GM21825 (cell line): ENCODE results near the gene ASCC3.

Experiments used
- ATAC-seq: cut with Tn5 transposase; IDR thresholded peaks from one replicate; pipeline ENCODE4 v1.9.1; 2021; ENCODE audit warnings: mild to moderate bottlenecking, moderate library complexity; ENCODE audit not compliant: unreplicated experiment

The ASCC3 gene

DNA sequence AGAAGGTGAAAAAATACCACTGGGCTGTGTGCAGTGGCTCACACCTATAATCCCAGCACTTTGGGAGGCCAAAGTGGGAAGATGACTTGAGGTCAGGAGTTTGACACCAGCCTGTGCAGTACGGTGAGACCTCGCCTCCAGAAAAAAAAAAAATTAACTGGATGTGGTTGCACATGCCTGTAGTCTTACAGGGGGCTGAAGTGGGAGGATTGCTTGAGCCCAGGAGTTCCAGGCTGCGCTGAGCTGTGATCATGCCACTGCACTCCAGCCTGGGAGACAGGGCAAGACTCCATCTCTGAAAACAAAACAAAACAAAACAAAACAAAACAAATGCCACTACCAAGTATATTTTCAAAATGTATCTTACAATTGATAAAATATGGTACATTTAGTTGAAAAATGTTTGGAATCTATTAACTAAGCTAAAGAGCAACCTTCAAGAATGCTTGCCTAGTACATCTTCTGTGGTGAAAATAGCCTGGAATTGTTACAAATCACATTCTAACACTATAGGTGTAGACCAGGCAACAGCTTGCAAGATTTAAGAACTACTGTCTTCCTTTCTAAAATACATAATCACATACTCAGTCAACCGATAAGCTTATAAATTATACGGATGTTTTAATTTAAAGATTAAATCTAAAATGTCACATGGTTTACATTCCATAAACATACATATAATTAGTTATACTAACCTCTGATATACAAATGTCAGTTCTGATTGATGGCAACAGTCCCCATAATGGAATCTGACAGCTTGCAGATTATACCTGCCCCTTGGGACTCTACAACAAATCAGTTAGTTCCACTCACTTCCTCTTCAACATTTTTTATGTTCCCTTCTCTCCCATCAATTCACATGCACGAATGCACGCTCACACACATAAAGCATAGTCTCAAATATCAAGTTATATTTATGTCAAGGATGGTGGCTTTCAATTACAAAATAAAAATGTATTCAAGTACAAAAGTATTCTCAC lies 150.8 kb downstream of the ASCC3 start:
- no peak for ATAC-seq

DNA sequence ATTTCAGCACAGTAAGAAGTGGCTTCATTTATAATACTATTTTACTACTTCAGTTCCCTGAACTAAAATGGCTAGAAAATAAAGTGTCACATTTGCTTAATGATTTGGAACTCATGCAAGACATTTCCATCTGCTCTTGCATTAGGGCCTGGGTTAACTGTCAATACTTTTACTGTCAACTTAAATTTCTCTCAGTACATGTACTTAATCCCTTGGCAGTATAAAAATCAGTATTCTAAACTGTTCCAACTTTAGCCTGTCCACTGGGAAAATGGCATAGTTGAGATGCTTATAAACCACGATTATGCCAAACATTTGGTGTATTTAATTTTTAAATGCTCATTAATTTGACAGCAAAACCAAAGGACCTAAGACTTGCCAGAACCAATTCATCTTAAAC lies 154.5 kb downstream of the ASCC3 start:
- no peak for ATAC-seq

DNA sequence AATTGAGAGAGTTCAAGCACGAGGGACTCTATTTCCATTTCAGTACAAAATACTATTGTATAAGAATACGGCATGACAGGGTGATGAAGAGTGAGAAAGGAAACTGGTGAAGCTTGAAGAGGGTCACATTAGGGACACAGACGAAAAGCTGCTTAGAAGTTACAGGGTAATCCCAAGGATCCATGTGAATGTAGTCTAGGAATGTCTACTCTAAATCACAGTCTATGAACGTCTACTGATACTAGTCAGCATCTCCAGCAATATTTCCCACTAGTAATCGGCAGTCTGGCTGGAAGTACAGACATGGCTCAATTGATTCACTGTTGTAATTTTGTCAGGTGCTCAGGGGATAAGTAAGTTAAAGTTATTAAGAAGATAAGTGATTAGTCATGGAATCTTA lies 156.4 kb downstream of the ASCC3 start:
- no peak for ATAC-seq

DNA sequence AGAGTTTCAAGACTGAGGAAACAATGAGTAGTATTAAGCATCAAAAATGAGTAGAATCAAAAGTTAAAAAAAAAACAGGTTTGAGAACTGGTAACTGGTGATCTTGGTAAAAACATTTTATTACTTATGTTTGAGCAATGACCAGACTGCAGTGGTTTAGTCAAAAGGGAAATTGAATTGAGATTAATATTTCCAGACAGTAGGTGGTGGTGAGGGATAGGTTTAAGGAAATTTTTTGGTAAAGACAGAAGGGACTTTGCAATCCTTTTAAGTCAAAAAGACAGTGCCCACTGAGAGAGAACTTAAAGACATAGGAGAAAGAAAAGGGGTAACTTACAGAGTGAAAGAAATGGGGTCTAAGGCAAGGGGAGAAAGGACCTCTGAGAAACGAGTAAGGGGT lies 156.9 kb downstream of the ASCC3 start:
- no peak for ATAC-seq

DNA sequence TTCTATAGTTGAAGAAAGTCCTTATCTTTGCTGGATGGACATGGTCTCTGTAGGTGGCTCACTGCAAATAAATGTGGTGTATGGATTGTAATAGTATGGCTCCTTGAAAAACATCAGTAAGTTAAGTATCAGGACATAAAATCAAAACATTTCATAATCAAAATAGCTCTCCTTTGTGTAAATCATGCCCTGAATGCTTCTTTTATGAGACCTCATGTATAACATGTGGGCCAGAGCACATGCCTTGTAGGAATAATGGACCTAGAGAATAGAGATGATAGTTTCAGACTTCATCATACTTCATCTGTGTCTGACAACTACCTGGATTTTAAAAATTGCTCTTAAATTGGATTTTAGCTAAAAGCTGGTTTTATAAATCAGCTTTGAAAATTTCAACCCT lies 159.9 kb downstream of the ASCC3 start:
- no peak for ATAC-seq

DNA sequence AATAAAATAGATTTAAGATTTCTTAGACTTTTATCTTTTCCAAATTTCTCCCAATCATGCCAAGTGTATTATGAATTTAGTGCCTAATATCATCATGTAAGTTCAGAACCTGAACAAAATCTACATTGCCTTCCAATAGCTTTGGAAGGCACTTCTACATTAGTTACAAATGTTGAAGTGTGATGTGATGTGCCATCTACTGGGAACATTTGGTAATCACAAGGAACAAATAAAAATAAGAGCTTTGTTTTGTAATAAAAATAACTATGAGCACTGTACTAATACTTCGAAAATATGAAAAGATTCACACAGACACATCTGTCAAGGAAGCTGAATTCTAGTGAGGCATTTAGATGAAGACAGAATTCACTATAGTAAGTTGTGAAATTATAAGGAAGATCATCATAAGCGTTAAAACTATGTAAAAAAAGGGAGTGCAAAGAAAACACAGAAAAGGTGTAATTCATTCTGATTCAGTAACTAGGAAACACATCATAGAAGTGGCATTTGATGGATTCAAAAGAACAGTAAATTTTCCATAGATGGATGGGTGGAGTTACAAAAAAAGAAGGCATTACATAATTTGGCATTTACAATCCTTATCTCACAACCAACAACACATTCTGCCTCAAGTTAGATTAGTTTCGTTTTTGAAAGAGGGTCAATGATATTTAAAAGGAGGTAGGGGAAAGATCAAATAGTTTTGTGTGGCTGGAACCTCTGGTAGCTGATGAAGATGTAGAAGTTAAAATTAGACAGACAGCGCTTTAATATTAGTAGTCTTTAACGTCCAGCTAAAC lies 161.0 kb downstream of the ASCC3 start:
- no peak for ATAC-seq

DNA sequence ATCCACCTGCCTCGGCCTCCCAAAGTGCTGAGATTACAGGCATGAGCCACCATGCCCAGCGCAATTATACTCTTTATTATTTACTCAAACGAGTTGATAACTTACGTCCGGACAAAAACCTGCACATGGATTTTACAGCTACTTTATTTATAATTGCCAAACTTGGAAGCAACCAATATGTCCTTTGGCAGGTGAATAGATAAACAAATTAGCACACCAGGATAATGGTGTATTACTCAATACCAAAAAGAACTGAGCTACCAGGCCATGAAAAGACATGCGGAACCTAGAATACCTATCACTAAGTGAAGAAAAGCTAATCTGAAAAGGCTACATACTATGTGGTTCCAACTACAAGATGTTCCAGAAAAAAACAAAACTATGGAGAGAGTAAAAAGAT lies 168.1 kb downstream of the ASCC3 start:
- ATAC-seq = no peak

DNA sequence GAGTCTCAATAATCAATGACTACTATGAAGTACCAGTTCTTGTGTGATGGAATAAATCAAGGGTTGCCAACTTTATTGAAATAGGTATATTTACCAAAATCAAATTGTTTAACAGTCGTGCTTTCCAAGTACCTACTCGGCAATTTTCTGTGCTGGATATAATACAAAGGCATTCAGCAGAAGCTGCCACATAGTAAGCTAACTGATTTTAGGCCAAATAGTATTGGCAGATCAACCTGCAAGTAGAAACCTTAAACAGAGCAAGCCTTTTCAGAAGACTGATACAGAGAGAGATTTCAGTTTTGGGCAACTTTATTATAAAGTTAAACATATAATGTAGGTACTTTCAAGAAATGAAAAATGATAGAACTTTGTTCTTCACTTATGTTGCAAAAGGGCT lies 174.6 kb downstream of the ASCC3 start:
- ATAC-seq = no peak

DNA sequence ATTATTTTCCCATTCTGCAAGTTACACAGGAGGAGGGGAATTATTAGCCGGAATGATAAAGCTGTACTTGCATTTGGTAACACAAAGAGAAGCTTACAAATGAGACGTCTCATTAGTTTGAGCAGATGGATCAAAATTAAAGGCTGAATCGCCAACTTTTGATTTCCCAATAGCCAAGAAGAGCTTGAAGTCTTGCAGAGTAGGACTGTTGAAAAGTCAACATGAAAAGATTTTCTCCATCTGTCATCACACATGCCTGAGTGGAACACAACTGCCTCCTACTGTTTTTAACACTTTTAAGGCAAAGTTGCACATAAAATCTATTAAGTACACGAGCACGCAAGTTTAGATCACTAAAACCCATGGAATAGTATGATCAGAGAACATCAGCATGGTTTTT lies 176.2 kb downstream of the ASCC3 start:
- no peak for ATAC-seq

DNA sequence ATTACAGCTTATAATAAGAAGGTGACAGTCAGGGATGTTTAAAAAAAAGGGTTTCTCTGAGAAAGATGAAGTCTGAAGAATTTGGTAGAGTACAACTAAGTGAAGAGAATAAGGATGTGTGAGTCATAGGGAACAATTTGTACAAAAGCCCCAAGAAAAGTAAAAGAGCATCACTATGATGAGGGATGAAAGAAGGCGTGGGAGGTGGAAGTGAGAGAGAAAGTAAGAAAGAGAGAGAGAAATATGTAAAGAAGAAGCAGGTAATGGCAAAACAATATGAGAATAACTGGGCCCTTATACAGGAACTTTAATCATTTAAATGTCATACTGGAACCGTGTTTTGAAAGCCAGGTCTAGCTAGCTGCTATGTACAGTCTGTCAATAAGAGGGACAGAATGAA lies 179.4 kb downstream of the ASCC3 start:
- no peak for ATAC-seq

DNA sequence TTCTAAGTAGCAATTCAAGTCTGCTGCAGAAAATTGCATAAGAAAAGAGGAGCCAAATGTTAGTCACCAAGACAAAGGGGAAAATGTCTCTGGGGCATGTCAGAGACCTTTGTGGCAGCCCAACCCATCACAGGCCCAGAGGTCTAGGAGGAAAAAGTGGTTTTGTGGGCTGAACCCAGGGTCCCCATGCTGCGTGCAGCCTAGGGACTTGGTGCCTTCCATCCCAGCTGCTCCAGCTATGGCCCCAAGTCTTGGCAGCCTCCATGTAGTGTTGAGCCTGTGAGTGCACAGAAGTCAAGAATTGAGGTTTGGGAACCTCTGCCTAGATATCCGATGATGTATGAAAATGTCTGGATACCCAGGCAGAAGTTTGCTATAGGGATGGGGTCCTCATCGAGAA lies 181.1 kb downstream of the ASCC3 start:
- ATAC-seq = no peak

DNA sequence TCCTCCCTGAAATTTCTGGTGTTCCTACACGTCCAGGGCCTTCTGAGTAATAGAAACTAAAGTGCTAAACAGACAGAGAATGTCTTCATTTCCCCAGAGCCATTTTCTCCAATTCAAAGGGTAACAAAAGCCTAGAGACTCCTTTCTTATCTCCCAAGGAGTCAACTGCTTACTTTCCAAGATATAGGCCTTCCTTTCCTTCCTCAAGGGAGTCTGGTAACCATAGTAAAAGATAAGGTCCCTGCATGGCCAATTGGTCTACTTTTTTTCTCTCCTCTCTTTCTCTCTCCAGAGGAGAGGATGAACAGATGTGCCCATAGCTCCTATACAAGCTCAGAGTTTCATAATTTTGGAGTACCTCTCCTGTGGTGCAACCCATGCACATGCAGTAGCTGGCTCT lies 185.7 kb downstream of the ASCC3 start:
- ATAC-seq = no peak

DNA sequence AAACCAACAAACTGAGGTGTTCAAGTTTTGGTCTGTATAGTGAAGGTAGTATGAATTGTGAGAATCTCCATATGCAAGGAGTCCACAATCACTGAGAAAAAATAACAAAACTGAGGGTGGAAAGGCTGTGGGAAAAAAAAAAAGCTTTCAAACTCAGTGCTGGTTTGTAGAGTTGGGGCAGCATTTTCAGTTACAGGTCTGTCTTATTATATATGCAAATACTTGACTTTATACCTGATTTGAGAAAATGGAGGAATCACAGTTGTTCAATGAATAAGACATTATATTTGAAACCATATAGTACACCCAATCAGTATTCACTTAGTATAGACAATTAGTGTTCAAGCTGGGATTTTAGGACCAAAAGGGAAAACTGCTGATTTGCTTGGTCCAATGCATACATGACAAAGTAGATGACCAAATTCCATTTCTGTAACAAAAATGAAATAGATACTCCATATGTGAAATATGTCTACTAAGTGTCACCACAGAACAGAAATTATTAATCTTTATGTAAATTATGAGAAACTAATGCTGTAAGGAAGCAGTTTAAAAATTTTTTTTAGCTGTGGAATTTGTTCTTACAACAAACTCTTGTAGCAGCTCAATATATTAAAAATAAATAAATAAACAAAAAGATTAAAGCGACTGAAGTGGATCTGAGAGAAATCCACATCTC lies 187.7 kb downstream of the ASCC3 start:
- no peak for ATAC-seq

DNA sequence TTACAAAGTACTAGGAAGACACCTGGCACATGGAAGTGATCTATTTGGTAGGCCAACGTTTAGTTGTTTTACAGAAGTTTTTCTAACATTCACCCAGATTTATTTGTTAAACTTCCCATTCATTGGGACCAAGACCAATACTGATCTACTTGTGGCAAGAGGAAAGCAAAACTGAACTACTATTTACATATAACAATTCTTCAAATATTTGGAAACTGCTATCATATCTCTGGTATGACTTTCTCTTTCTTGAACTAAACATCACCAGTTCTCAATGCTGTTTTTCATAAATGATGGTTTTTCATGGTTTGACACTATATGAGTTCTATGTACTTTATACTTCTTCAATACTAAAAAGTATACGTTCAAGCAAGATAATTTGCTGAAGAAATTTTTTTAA lies 189.2 kb downstream of the ASCC3 start:
- ATAC-seq = no peak

DNA sequence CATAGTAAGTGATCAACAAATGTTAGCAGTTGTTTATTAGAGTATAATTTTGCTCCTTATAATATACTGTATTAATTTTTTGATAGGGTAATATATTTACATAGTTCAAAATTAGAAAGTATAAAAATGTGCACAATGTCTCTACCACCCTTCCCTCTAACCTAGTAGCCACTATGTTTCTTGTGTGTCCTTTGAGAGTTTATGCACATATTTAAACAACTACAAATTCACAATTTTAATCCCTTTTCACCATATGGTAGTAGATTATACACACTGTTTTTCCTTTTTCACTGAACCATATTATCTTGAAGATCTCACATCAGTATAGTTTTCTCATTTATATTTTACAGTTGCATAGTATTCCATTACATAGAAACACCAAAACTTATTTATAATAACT lies 194.9 kb downstream of the ASCC3 start:
- no peak for ATAC-seq

DNA sequence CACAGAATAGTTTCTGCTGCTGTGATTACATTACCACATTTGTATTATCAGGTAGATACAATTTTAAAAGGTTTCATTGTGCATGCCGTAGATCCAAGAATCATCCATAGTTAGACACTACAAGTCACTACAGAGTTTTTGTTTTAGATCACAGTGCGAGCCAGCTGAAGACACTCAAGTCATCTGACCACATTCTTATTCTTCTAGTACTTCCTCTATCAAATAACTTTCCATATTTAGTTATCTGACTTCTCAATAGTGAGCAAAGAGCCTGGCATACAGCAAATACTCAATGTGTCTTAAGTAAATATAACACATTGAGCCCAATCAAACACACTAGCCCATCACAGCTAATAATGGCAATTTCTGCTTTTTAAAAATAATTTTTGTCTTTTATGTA lies 195.4 kb downstream of the ASCC3 start:
- ATAC-seq = no peak

DNA sequence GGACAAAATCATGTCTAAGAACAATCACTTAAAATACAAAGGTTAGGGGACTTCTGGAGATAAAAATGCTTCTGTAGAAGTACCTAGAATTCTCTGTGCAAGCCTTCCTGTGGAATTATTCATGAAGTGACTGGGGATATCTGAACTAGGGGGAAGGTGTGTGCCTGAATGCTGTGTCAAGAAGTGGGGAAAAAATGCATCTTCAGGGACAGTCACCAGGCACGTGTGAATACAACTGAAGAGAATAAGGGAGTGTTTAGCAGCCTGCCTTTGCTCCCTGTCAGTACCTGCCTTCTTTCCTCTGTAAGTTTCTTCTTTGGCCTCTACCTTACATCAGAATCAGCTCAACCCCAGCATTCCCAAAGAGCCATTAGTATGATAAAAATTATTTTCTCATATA lies 201.0 kb downstream of the ASCC3 start:
- no peak for ATAC-seq

DNA sequence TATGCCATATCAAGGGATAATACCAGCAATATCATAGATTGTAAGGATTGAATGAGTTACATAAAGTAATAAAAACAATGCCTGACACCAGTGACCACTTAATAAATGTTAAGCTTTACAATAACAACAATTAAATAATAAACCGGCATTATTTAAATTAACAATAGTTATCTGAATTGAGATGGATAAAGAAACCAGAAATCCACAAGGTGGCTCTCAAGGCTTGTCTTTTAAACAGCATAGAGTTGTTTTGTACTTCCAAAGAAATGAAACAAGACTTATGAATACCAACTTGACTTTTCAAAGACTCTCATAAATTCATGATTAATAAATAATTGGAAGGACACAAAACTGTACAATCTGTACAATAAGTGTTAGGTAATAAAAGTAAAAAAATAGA lies 203.1 kb downstream of the ASCC3 start:
- ATAC-seq = no peak

DNA sequence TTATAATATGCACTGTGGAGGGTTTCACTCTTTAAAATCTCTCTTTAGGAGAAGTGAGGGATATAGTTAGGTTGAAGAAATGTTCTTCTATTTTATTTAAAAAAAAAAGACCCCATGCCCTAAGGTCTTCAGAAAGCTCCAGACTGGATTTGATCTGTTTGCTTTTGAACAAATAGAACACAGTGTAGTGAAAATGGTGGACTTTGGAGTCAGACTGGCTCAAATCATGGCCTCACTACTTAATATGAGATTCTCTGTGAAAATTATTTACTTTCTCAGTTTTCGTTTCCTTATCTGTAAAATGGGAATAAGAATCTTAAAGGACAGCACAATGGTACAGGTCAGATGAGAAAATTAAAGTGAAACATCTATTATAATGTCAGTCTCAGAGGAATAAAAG lies 203.9 kb downstream of the ASCC3 start:
- ATAC-seq = no peak

DNA sequence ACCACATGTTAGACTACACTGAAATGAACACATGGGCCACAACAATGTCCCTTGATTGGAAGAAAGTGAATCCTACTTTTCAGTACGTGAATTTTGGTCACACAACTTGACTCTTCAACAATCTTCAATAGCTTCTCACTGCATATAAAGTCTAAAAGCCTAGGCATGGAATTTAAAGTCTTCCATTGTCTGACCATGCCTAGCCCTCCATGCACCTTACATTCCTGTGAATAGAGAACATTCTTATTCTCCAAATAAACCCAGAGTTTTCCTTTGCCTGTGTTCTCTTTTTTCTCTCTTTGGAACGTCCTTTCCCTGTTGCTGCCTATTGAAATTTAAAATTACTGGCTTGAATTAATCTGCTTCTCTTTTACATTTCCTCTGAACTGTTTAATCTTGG lies 207.5 kb downstream of the ASCC3 start:
- ATAC-seq = no peak

DNA sequence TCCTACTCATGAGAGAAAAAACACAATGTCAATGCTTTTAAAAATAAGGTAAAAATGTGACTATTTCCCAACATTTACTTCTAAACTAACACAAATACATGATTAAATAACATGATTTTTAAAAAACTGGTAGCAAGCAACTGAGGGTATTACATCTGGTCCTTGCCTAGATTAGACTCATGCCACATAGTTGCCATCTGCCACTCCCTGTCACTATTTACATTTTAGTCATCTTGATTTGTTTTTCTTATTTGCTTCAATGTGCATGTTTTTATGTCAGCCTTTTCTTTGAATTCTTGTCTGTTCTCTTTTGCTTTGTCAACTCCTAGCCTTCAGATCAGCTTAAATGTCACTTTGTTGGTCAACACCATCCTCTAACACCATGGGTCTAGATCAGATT lies 209.4 kb downstream of the ASCC3 start:
- no peak for ATAC-seq

DNA sequence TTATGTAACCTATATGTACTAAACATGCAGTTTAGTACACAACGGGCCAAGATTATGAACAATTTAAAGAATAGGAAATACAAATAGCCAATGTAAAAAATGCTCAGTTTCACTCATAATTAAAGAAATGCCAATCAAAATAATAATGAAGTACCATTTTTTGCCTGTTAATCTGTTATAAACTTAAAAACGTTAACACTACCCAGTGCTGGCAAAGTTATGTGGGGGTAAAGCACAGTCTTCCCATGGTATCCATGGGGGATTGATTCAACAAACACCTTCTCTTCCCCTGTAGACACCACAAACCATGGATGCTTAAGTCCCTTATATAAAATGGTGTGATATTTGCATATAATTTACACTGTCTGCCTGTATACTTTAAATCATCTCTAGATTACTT lies 211.1 kb downstream of the ASCC3 start:
- no peak for ATAC-seq
